ENCODE data around the gene SGMS1. TPM values are rescaled to one million over a fixed set of nuclear protein-coding genes. Genes with fewer than 3 reads are reported as not detected.
A peak's percentile ranks its signal among the peaks of the same experiment; 100 is the strongest.

Gene SGMS1
- total and polyA plus RNA-seq, 7 donors: 3.5 to 81.3 (median 55.7) TPM

DNA sequence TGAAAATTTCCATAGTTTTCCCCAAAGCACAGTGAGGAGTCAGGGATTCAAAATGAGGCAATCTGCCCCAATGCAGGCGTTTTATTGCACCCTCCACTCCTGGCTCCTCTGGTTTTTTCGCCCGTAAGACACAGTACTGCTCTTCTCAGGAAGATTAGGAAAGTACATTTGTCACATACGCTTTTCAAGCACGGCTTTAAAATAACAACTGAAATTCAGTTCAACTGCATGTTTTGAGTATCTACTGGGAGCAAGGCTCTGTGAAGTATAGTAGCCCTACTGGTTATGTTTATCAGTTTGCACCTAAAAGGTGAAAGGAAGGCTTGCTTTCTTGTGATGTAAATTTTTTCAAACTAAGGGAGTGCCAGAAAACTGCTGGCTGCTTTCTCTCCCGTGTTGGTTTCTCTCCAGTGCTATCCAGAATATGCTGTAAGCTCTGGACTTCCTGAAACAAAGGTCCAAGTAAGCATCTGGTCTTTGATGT lies 1.9 kb upstream of the SGMS1 start:
- Histone ChIP-seq H3K9me3 (no peaks in the 10 kb centered on the region), H3K4me3 (peak overlapping the region; percentile 69 to 98 (median 85)), H3K27ac (peak overlapping the region; percentile 97 to 99 (median 99)), H3K4me1 (peaks cover 3 to 28% (median 19%) of the 10 kb centered on the region in 4 donors), H3K27me3 (no peaks in the 10 kb centered on the region), H3K36me3 (no peaks in the 10 kb centered on the region)
- no peak for DNase-seq
- intact Hi-C loops (cut with DNase I): loop anchor here (2.0 kb wide), 2 partner anchors 209 to 301 kb away; no protein-coding TSS in a partner anchor
- no peak for TF ChIP-seq POLR2A (IDR thresholded peaks at IDR 0.05)
- 1 to 4% methylated on average over 6 of the region's 6 CpGs for WGBS, 2 donors

DNA sequence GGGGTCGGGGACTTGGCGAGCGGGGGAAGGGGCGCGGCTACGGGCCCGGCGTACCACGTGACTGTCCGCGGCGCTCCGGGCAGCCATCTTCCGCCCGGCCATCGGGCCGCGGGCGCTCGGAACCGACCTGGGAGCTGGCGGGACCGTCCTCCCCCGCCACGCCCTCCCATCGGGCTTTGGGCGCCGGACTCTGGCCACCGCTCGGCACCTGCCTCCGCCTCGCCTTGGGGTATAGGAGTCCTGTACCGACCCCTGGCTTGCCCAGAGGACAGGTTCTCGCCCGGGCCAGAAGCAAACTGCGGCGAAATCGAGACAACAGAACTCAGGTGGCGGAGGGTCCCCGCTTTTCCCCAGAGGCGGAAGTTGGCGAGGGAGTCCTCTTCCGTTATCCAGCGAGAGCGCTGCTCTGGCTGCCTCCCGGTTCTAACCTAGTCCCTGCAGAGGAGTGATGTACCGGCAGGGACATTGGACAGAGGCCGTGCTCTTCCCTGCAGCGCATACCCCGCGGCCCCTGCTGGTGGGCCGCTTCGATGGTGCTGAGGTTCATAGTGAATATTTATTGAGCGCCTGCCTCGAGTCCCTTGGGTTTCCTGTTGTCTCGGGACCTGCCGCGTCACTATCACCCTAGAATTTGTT lies 1.2 kb upstream of the SGMS1 start:
- peak; percentile 86 for DNase-seq
- no peaks in the 10 kb centered on the region for H3K9me3 ChIP-seq
- H3K27me3 ChIP-seq: no peaks in the 10 kb centered on the region
- H3K4me1 ChIP-seq: peaks cover 3 to 35% (median 26%) of the 10 kb centered on the region in 4 donors
- peak overlapping the region; percentile 97 to 99 (median 99) for H3K27ac ChIP-seq
- 1% methylated on average over 58 of the region's 58 CpGs for WGBS, 2 donors
- TF ChIP-seq POLR2A (IDR thresholded peaks at IDR 0.05) (no peak), EP300 (IDR thresholded peaks at IDR 0.05) (no peak), POLR2AphosphoS5 (IDR thresholded peaks at IDR 0.05) (peak in 3 of 4 donors; percentile 19 to 74 (median 34))
- TF ChIP-seq, protein P1, sequence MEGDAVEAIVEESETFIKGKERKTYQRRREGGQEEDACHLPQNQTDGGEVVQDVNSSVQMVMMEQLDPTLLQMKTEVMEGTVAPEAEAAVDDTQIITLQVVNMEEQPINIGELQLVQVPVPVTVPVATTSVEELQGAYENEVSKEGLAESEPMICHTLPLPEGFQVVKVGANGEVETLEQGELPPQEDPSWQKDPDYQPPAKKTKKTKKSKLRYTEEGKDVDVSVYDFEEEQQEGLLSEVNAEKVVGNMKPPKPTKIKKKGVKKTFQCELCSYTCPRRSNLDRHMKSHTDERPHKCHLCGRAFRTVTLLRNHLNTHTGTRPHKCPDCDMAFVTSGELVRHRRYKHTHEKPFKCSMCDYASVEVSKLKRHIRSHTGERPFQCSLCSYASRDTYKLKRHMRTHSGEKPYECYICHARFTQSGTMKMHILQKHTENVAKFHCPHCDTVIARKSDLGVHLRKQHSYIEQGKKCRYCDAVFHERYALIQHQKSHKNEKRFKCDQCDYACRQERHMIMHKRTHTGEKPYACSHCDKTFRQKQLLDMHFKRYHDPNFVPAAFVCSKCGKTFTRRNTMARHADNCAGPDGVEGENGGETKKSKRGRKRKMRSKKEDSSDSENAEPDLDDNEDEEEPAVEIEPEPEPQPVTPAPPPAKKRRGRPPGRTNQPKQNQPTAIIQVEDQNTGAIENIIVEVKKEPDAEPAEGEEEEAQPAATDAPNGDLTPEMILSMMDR (IDR thresholded peaks at IDR 0.05): peak; percentile 52 to 78 (median 69)
- intact Hi-C loops (cut with DNase I): loop anchor here (2.0 kb wide), 2 partner anchors 208 to 300 kb away; no protein-coding TSS in a partner anchor
- peak overlapping the region; percentile 69 to 98 (median 85) for H3K4me3 ChIP-seq
- no peaks in the 10 kb centered on the region for H3K36me3 ChIP-seq

DNA sequence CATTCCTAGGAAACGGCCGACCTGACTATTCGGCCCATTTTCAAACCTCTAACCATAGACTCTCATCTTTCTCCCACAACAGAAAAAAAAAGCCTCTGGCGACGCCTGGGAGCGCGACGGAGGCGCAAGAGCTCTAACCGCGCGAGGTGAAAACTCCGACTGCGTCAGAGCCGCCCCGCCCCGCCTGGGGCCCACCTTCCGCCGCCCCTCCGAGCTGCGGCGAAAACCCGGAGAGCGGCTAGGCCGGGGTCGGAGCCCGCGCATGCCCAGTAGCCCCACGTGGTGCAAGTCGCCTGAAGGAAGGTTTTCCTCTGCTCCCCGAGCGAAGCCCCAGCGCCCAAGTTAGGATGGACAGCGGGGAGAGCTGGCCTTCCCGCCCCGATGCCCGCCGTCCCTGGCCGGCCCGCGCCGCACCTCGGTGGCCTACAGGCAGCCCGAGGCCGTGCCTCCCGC lies 683 bp upstream of the SGMS1 start:
- H3K36me3 ChIP-seq: no peaks in the 10 kb centered on the region
- H3K27me3 ChIP-seq: no peaks in the 10 kb centered on the region
- intact Hi-C loops (cut with DNase I): loop anchor here (2.0 kb wide), 2 partner anchors 208 to 300 kb away; no protein-coding TSS in a partner anchor
- TF ChIP-seq POLR2AphosphoS5 (IDR thresholded peaks at IDR 0.05) (peak; percentile 88 to 95 (median 90)), POLR2A (IDR thresholded peaks at IDR 0.05) (peak; percentile 63 to 65), EP300 (IDR thresholded peaks at IDR 0.05) (peak in 2 of 4 donors; percentile 63 to 72)
- TF ChIP-seq, protein P1 (IDR thresholded peaks at IDR 0.05): no peak
- peak overlapping the region; percentile 97 to 99 (median 99) for H3K27ac ChIP-seq
- 0 to 1% methylated on average over 46 of the region's 46 CpGs for WGBS, 2 donors
- no peaks in the 10 kb centered on the region for H3K9me3 ChIP-seq
- H3K4me3 ChIP-seq: peak overlapping the region; percentile 69 to 98 (median 85)
- peaks cover 3 to 41% (median 32%) of the 10 kb centered on the region in 4 donors for H3K4me1 ChIP-seq
- DNase-seq: peak; percentile 98

DNA sequence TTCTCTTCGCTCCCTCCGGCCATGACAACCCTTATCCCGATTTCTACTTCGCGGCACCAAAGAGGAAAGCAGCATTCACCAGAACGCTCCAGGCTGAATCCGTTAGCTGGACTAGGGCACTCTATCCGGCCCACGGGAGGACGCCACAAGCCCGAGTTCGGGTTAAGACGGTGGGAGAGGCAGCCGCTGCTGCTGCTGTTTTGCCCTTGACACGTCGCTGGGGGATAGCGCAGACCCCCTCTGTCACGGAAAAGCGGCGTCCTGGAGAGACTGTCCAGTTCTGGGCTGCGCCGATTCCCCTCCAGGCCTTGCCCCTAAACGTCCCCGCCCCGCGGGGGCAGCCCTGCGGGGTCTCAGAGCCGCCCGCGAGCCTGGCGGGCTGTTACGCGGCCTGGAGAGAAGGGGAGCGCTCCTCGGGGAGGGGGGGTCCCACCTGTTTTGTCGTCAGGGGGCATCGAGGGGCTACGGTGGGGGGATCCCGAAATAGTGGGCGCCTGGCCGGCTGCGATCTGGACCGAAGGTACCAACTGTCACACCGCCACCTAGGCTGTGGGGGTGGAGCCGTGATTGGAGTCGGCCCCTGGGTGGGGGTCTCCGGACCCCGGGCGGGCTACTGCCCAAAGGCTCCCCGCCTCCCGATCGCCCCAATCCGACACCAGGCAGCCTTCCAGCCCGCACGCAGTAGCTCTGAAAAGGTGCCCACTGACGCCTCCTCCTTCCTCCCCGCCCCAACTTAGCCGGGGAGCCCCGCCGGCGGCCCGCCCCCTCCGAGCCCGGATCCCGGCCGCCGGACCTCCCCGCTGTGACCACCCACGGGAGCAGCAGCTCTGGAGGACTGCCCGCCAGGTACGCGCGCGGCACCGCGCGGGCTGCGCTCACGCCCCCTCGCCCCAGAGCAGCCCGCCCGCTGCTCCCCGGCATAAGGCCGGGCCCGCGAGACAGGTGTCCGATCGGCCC lies 772 bp downstream of the SGMS1 start:
- intact Hi-C loops (cut with DNase I): loop anchor here (2.0 kb wide), 2 partner anchors 18 to 66 kb away; no protein-coding TSS in a partner anchor
- Histone ChIP-seq H3K4me3 (peak overlapping the region; percentile 69 to 98 (median 85)), H3K27ac (peak overlapping the region; percentile 97 to 99 (median 99)), H3K9me3 (no peaks in the 10 kb centered on the region), H3K36me3 (no peaks in the 10 kb centered on the region), H3K27me3 (no peaks in the 10 kb centered on the region), H3K4me1 (peaks cover 3 to 46% (median 40%) of the 10 kb centered on the region in 4 donors)
- DNase-seq: peak; percentile 81
- TF ChIP-seq POLR2AphosphoS5 (IDR thresholded peaks at IDR 0.05): no peak
- TF ChIP-seq, protein P1 (IDR thresholded peaks at IDR 0.05): no peak
- no peak for TF ChIP-seq POLR2A (IDR thresholded peaks at IDR 0.05)
- no peak for TF ChIP-seq EP300 (IDR thresholded peaks at IDR 0.05)
- 1% methylated on average over 88 of the region's 88 CpGs for WGBS, 2 donors
